ENCODE data around the gene SNU13.
"Not testable (repeated sequence)": the region's sequence is repeated elsewhere in the genome, so short reads cannot be mapped to it uniquely, and the experiment has no call there.

Gene SNU13

GRCh38 chr22:41641854-41642253 is 46.8 kb downstream of the SNU13 start:
- no peak overlapping the region for H3K4me3 ChIP-seq (ENCODE audit: low read depth, low read length)
- no peak for TF ChIP-seq CTCF (IDR thresholded peaks at IDR 0.05; ENCODE audit: borderline replicate concordance, insufficient read depth, low read depth, low read length)

- no peak for TF ChIP-seq CTCF (IDR thresholded peaks at IDR 0.05; ENCODE audit: borderline replicate concordance, insufficient read depth, low read depth, low read length)
- no peak overlapping the region for H3K4me3 ChIP-seq (ENCODE audit: low read depth, low read length)
Measured at GRCh38 chr22:41638748-41639147, 49.9 kb downstream of the SNU13 start.

GRCh38 chr22:41638124-41638523 is 50.5 kb downstream of the SNU13 start:
- H3K4me3 ChIP-seq (ENCODE audit: low read depth, low read length): no peak overlapping the region
- no peak for TF ChIP-seq CTCF (IDR thresholded peaks at IDR 0.05; ENCODE audit: borderline replicate concordance, insufficient read depth, low read depth, low read length)

- not testable (repeated sequence) for H3K4me3 ChIP-seq (ENCODE audit: low read depth, low read length)
Measured at GRCh38 chr22:41637623-41638022, 51.0 kb downstream of the SNU13 start.

- H3K4me3 ChIP-seq (ENCODE audit: low read depth, low read length): no peak overlapping the region
- no peak for TF ChIP-seq CTCF (IDR thresholded peaks at IDR 0.05; ENCODE audit: borderline replicate concordance, insufficient read depth, low read depth, low read length)
Measured at GRCh38 chr22:41636467-41636866, 52.2 kb downstream of the SNU13 start.

- H3K4me3 ChIP-seq (ENCODE audit: low read depth, low read length): not testable (repeated sequence)
Measured at GRCh38 chr22:41634610-41635009, 54.1 kb downstream of the SNU13 start.

GRCh38 chr22:41631615-41632014 is 57.1 kb downstream of the SNU13 start:
- not testable (repeated sequence) for H3K4me3 ChIP-seq (ENCODE audit: low read depth, low read length)

GRCh38 chr22:41631115-41631514 is 57.6 kb downstream of the SNU13 start:
- H3K4me3 ChIP-seq (ENCODE audit: low read depth, low read length): not testable (repeated sequence)

- no peak for TF ChIP-seq CTCF (IDR thresholded peaks at IDR 0.05; ENCODE audit: borderline replicate concordance, insufficient read depth, low read depth, low read length)
- H3K4me3 ChIP-seq (ENCODE audit: low read depth, low read length): no peak overlapping the region
Measured at GRCh38 chr22:41625577-41625976, 63.1 kb downstream of the SNU13 start.
